Kidney glomerular epithelial cell (primary cell): ENCODE data around the gene SNAP23.
A peak's percentile ranks its signal among the peaks of the same experiment; 100 is the strongest.

ENCODE experiments used
- DNase-seq: peaks from one replicate; lab custom pipeline; 2025; lab: John Stamatoyannopoulos, UW

SNAP23 gene

GRCh38 chr15:42575188-42576039 is 80.0 kb downstream of the SNAP23 start, which contains the start of gene STARD9:
Gene STARD9, plus strand, starts transcription at chr15:42575606. Its CDS starts 110 bp downstream, at chr15:42575716.
- DNase-seq, result peak; percentile 97

- DNase-seq, result no peak
Measured at GRCh38 chr15:42576040-42576594, 80.7 kb downstream of the SNAP23 start.

DNA sequence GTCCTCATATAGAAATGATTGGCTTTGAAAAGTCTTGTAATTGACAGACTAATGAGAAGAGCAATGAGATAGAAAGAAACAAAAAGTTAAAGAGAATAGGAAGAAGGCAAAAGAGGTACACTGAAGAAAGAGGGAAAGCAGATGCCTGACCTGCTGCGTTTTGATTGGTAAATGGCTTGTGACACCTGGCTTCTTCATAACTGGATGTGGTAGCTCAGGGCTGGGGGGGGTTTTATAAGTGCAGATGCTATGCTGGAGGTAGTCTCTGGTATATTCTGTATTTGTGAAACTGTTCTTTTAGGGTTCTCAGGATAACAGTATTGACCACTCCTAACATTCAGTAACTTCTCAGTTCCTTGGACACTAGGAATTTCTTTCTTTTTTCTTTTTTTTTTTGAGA is 81.3 kb downstream of the SNAP23 start:
- no peak for DNase-seq

- DNase-seq, result no peak
Measured at GRCh38 chr15:42577514-42578031, 82.1 kb downstream of the SNAP23 start.

DNA sequence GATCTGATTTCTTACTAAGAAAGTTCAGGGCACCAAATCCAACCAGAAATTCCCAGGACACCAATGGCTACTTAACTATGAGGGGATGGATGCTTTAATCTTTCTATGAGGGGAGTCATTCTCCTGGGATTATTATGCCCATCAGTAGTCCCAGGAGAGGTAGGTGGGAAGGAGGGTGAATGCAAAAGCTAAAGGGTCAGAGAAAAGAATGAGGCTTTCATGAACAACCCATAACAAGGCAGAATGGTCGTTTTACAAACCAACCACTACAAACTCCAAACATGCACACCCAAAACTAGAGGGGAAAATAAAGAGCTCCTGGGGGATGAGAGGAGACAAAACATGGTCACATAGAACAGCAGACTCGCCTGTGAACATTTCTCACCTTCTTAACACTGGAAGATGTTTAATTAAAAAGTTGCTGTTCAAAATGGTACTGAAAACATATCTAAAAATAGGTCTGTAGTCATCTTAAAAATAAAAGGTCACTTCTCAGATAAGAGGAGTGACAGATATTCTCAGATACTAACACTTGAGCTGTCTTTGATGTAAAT is 83.6 kb downstream of the SNAP23 start:
- no peak for DNase-seq

- peak; percentile 35 for DNase-seq
Measured at GRCh38 chr15:42581272-42581730, 85.9 kb downstream of the SNAP23 start.
